B cell (primary cell): ENCODE measurements around the gene MTX1. TPM values are rescaled to one million over a fixed set of nuclear protein-coding genes. Genes with fewer than 3 reads are reported as not detected.
A peak's percentile ranks its signal among the peaks of the same experiment; 100 is the strongest.

Experiments
- ATAC-seq: fragments of 200-7000 bp; cut with Tn5 transposase; one replicate; pipeline ENCODE4 v1.10.0; 2021; ENCODE audit warnings: low read depth, mild to moderate bottlenecking, moderate number of reproducible peaks, moderate library complexity
- CTCF ChIA-PET: fragments of 350-600 bp; sonication (Branson Sonifier 250); formaldehyde crosslinking; loops from one replicate; lab custom pipeline; 2021; ENCODE audit warnings: antibody characterized with exemption, inconsistent platforms; lab: Charles Lee
- POLR2A ChIA-PET: fragments of 350-600 bp; sonication (Branson Sonifier 250); formaldehyde crosslinking; loops from one replicate; lab custom pipeline; 2021; ENCODE audit warnings: antibody characterized with exemption; lab: Charles Lee
- DNase-seq: peaks from one replicate; pipeline ENCODE4 v3.0.0; 2013
- H2AFZ ChIP-seq: 2 replicates; pipeline ENCODE4 v1.6.1; 2012; ENCODE audit warnings: mild to moderate bottlenecking, low read depth, low read length; ENCODE audit not compliant: insufficient read depth, poor library complexity, severe bottlenecking
- H3K27ac ChIP-seq, 2 donors: 1 replicate in 1 of 2; 2 replicates in 1 of 2; pipeline ENCODE4 v1.5.1; 2012 to 2013; ENCODE audit warnings: low read length in 2 of 2, mild to moderate bottlenecking in 2 of 2, moderate library complexity in 1 of 2
- H3K27me3 ChIP-seq, 4 experiments: fragments of 200-600 bp in 1 of 4; sonication (generic) in 1 of 4; replicated peaks in 1 of 4; 1 replicate in 2 of 4; 2 replicates in 2 of 4; pipeline versions ENCODE4 v1.6.1 to v1.7.0; 2013 to 2016; ENCODE audit warnings: low read length in 3 of 4, mild to moderate bottlenecking in 2 of 4, mixed read lengths in 1 of 4, moderate library complexity in 1 of 4; ENCODE audit not compliant: insufficient read depth in 4 of 4, control insufficient read depth in 3 of 4; ENCODE audit errors: control extremely low read depth in 1 of 4
- H3K36me3 ChIP-seq, 2 experiments: replicated peaks in 1 of 2; 1 replicate in 1 of 2; 2 replicates in 1 of 2; pipeline versions ENCODE4 v1.6.1 to v1.7.1; 2013; ENCODE audit warnings: low read length in 1 of 2; ENCODE audit not compliant: insufficient read depth in 2 of 2, control insufficient read depth in 1 of 2; ENCODE audit errors: control extremely low read depth in 1 of 2, extremely low read depth in 1 of 2
- H3K4me1 ChIP-seq, 2 donors: fragments of 200-600 bp in 1 of 2; sonication (generic) in 1 of 2; 1 replicate in 1 of 2; 2 replicates in 1 of 2; pipeline versions ENCODE4 v1.5.1 to v1.6.1; 2013 to 2017; ENCODE audit warnings: low read length in 2 of 2; ENCODE audit not compliant: control insufficient read depth in 2 of 2, insufficient read depth in 2 of 2
- H3K4me2 ChIP-seq: replicated peaks from 2 replicates; pipeline ENCODE3; 2012; ENCODE audit warnings: mild to moderate bottlenecking, low read depth, low read length; ENCODE audit not compliant: poor library complexity, severe bottlenecking
- H3K4me3 ChIP-seq, 5 experiments: fragments of 200-600 bp in 1 of 5; sonication (generic) in 1 of 5; 1 replicate in 3 of 5; 2 replicates in 2 of 5; pipeline versions ENCODE4 v1.5.1 to v1.7.0; 2011 to 2016; ENCODE audit warnings: low read length in 4 of 5, mild to moderate bottlenecking in 4 of 5, low read depth in 2 of 5, control low read depth in 1 of 5, moderate library complexity in 1 of 5; ENCODE audit not compliant: insufficient read depth in 1 of 5; ENCODE audit errors: control extremely low read depth in 1 of 5, extremely low read depth in 1 of 5
- H3K79me2 ChIP-seq: fragments of 200-600 bp; sonication (generic); one replicate; pipeline ENCODE4 v1.6.0; 2016; ENCODE audit warnings: low read length; ENCODE audit not compliant: control insufficient read depth, insufficient read depth
- H3K9ac ChIP-seq: fragments of 200-600 bp; sonication (generic); 2 replicates; pipeline ENCODE4 v1.6.1; 2017; ENCODE audit warnings: mild to moderate bottlenecking, low read length, moderate library complexity
- H3K9me3 ChIP-seq, 3 donors: one replicate each; pipeline versions ENCODE4 v1.6.1 to v1.7.1; 2013; ENCODE audit warnings: low read length in 2 of 3; ENCODE audit not compliant: control insufficient read depth in 2 of 3, insufficient read depth in 1 of 3; ENCODE audit errors: control extremely low read depth in 1 of 3
- H4K20me1 ChIP-seq: 2 replicates; pipeline ENCODE4 v1.6.0; 2012; ENCODE audit warnings: mild to moderate bottlenecking, low read length; ENCODE audit not compliant: insufficient read depth, control insufficient read depth, poor library complexity, severe bottlenecking
- H3K27ac Mint-ChIP-seq: one replicate; pipeline ENCODE4 v1.8.0; 2021; ENCODE audit warnings: mixed read lengths
- H3K27me3 Mint-ChIP-seq: one replicate; pipeline ENCODE4 v1.8.0; 2021; ENCODE audit warnings: mixed read lengths
- H3K4me1 Mint-ChIP-seq: one replicate; pipeline ENCODE4 v1.8.0; 2021; ENCODE audit warnings: mixed read lengths
- H3K4me3 Mint-ChIP-seq: one replicate; pipeline ENCODE4 v1.8.0; 2021; ENCODE audit warnings: mixed read lengths
- H3K9me3 Mint-ChIP-seq: one replicate; pipeline ENCODE4 v1.8.0; 2022; ENCODE audit warnings: mixed read lengths; ENCODE audit not compliant: insufficient read depth
- CTCF ChIP-seq: fragments of 200-600 bp; IDR thresholded peaks from one replicate; pipeline ENCODE4 v1.8.0; 2022; ENCODE audit warnings: antibody characterized with exemption, mild to moderate bottlenecking
- EZH2 ChIP-seq: IDR thresholded peaks from 2 replicates; pipeline ENCODE4 v1.6.1; 2012; ENCODE audit warnings: borderline replicate concordance, low read depth, mild to moderate bottlenecking, moderate library complexity, low read length; ENCODE audit not compliant: insufficient read depth, poor library complexity, severe bottlenecking
- WGBS: methylation state at CpG from one replicate; pipeline ENCODE4 v1.1.5; 2013; ENCODE audit warnings: missing lambda C conversion rate; ENCODE audit not compliant: insufficient coverage; 5-methylcytosine and 5-hydroxymethylcytosine counted together
- intact Hi-C: fragments of 100-400 bp; cut with micrococcal nuclease; formaldehyde crosslinking; loops from one replicate; pipeline ENCODE4 v1.10.0; 2022
- polyA plus RNA-seq: library from polyadenylated mRNA; depleted of rRNA; stranded (reverse); fragments of >200 nt; gene quantifications from 2 replicates; pipeline ENCODE4 v1.2.3, GENCODE V29; 2012
- total RNA-seq, 2 donors: library from RNA; stranded (reverse); fragments of 120-200 nt in 1 of 2; gene quantifications; 1 replicate in 1 of 2; 2 replicates in 1 of 2; pipeline versions ENCODE4 v1.2.3 to v1.2.4, GENCODE V29; 2013 to 2022

Gene MTX1
- total and polyA plus RNA-seq, 2 donors (not counting 1 experiment from before 2014, with no cell fraction given), result 19.0 to 40.4 TPM

- H3K9me3 Mint-ChIP-seq, result no peaks in the 10 kb centered on the region
- intact Hi-C loops, result loop anchor here (1.0 to 5.0 kb wide), 5 partner anchors 32 to 613 kb away; partner anchors contain the start of genes CKS1B, DPM3, SHC1 and UBE2Q1
- Histone ChIP-seq H3K27me3 (no peaks in the 10 kb centered on the region), H3K4me2 (peak overlapping the region; percentile 78), H3K9ac (peak overlapping the region; percentile 91), H4K20me1 (no peaks in the 10 kb centered on the region), H3K4me1 (peaks cover 30 to 42% of the 10 kb centered on the region in 2 donors), H3K4me3 (peak overlapping the region; percentile 27 to 95 (median 73)), H3K9me3 (no peaks in the 10 kb centered on the region), H3K79me2 (peaks cover 42% of the 10 kb centered on the region), H3K27ac (peak overlapping the region; percentile 89 to 92), H3K36me3 (peaks cover 0 to 21% of the 10 kb centered on the region in 2 experiments), H2AFZ (peak overlapping the region; percentile 97)
- DNase-seq (no peak), ATAC-seq (peak; percentile 9)
- H3K4me3 Mint-ChIP-seq, result peak overlapping the region; percentile 97
- no peaks in the 10 kb centered on the region for H3K27me3 Mint-ChIP-seq
- H3K27ac Mint-ChIP-seq, result peak overlapping the region; percentile 98
- ChIA-PET POLR2A (interaction anchor here (0.6 to 2.1 kb wide), 15 partner anchors 13 to 128 kb away, joined by 3 to 10 read pairs (median 4); partner anchors contain the start of genes DPM3, EFNA1 and SLC50A1), CTCF (interaction anchor here (0.9 to 12.7 kb wide), 33 partner anchors 9 to 421 kb away, joined by 3 to 307 read pairs (median 5); partner anchors contain the start of genes ADAM15, EFNA4, FLAD1 and MTX1)
- 45% methylated on average over 6 of the region's 8 CpGs for WGBS
- TF ChIP-seq CTCF, result no peak
- no peak for TF ChIP-seq EZH2
- peaks cover 48% of the 10 kb centered on the region for H3K4me1 Mint-ChIP-seq
Observed at GRCh38 chr1:155171836-155172731, 36.4 kb upstream of the MTX1 start.
